ENCODE data around the gene PPP1R7.

PPP1R7 gene

GRCh38 chr2:241118737-241119505, 31.3 kb upstream of the PPP1R7 start:
- Histone ChIP-seq H3K4me3 (ENCODE audit: low read depth, low read length) (no peak overlapping the region), H3K9me3 (ENCODE audit: severe bottlenecking) (no peaks in the 10 kb centered on the region), H3K36me3 (peaks cover 30% of the 10 kb centered on the region), H3K27ac (no peak overlapping the region), H3K27me3 (ENCODE audit: insufficient read depth, low read depth, severe bottlenecking) (no peaks in the 10 kb centered on the region)
- no peak for TF ChIP-seq CTCF (IDR thresholded peaks at IDR 0.05; ENCODE audit: low read depth, low read length)
- no peak for DNase-seq

DNA sequence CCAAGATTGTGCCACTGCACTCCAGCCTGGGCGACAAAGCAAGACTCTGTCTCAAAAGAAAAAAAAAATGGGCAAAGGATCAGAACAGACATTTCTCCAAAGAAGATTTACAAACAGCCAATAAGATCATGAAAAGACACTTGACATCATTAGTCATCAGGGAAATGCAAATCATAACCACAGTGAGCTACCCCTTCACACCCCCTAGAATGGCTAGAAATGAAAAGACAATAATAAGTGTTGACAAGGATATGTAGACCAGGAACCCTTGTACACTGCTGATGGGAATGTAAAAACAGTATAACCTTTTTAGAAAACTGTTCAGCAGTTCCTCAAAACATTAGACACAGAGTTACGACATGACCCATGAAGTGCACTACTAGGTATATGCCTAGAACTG, 29.8 kb upstream of the PPP1R7 start:
- H3K4me3 ChIP-seq (ENCODE audit: low read depth, low read length) = no peak overlapping the region
- no peak overlapping the region for H3K27ac ChIP-seq
- peaks cover 25% of the 10 kb centered on the region for H3K36me3 ChIP-seq
- DNase-seq = no peak
- no peaks in the 10 kb centered on the region for H3K9me3 ChIP-seq (ENCODE audit: severe bottlenecking)
- TF ChIP-seq CTCF (IDR thresholded peaks at IDR 0.05; ENCODE audit: low read depth, low read length) = no peak
- no peaks in the 10 kb centered on the region for H3K27me3 ChIP-seq (ENCODE audit: insufficient read depth, low read depth, severe bottlenecking)

DNA sequence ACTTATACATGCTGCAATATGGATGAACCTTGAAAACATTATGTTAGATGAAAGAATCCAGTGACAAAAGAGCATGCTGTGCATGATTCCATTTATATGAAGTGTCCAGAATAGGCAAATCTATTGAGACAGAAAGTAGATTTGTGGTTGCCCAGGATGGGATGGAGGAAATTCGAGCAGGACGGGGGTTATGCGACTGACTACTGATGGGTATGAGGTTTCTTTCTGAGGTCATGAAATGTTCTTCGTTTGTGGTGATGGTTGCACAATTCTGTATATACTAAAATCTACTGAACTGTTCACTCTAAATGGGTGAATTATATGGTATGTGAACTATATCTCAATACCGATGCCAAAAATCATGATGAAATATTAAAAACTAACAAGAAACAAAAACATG, 29.3 kb upstream of the PPP1R7 start:
- no peaks in the 10 kb centered on the region for H3K27me3 ChIP-seq (ENCODE audit: insufficient read depth, low read depth, severe bottlenecking)
- no peak overlapping the region for H3K27ac ChIP-seq
- H3K36me3 ChIP-seq = peaks cover 29% of the 10 kb centered on the region
- no peaks in the 10 kb centered on the region for H3K9me3 ChIP-seq (ENCODE audit: severe bottlenecking)
- no peak overlapping the region for H3K4me3 ChIP-seq (ENCODE audit: low read depth, low read length)
- TF ChIP-seq CTCF (IDR thresholded peaks at IDR 0.05; ENCODE audit: low read depth, low read length) = no peak
- DNase-seq = no peak

- no peak for TF ChIP-seq CTCF (IDR thresholded peaks at IDR 0.05; ENCODE audit: low read depth, low read length)
- H3K27ac ChIP-seq = no peak overlapping the region
- H3K9me3 ChIP-seq (ENCODE audit: severe bottlenecking) = no peaks in the 10 kb centered on the region
- no peaks in the 10 kb centered on the region for H3K27me3 ChIP-seq (ENCODE audit: insufficient read depth, low read depth, severe bottlenecking)
- peaks cover 44% of the 10 kb centered on the region for H3K36me3 ChIP-seq
- no peak overlapping the region for H3K4me3 ChIP-seq (ENCODE audit: low read depth, low read length)
- no peak for DNase-seq
Observed at GRCh38 chr2:241122376-241123002, 27.8 kb upstream of the PPP1R7 start.

DNA sequence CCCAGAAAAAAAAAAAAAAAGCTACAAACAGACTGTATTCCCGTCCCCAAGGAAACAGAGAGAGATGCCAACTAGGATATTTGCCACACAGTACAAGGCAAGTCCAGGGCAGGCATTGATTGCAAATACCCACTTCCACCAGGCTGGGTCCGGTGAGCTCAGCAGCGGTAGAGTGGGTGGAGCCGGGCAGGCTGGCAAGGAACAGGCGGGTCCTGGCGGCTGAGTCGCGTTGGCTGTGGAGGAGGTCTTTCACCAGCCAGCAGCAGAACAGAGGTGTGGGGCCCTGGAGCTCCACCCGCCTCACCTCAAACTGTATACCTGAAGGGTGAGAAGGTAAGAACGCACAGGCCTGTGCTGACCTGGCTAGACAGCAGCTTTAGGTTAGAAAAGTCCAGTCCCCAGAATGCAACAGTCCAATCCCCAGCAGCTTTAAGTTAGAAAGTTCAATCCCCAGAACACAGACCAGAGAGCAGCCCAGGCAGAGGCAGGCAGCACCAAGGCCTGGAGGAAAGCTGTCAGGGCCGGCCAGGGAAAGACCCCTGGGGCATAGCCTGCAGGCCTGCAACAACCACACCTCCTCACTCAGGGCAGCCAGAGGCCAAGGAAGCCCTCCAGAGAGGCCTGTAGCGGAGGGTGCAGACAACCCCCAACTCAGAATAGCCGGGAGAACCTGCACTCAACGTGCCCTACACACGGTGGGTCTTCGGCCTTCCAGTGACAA, 26.3 kb upstream of the PPP1R7 start:
- no peak for TF ChIP-seq CTCF (IDR thresholded peaks at IDR 0.05; ENCODE audit: low read depth, low read length)
- H3K9me3 ChIP-seq (ENCODE audit: severe bottlenecking) = no peaks in the 10 kb centered on the region
- no peak overlapping the region for H3K27ac ChIP-seq
- peaks cover 46% of the 10 kb centered on the region for H3K36me3 ChIP-seq
- no peak for DNase-seq
- no peak overlapping the region for H3K4me3 ChIP-seq (ENCODE audit: low read depth, low read length)
- H3K27me3 ChIP-seq (ENCODE audit: insufficient read depth, low read depth, severe bottlenecking) = no peaks in the 10 kb centered on the region

All from WERI-Rb-1 (cell line).